Stimulated activated naive CD8-positive, alpha-beta T cell treated with anti-CD3 and anti-CD28 coated beads, Interleukin-15, Interleukin-2, amounts not matched to agents 100 ng/mL and 50 ng/mL, for 24 hours (primary cell): ENCODE measurements around the gene NOL4L.
A peak's percentile ranks its signal among the peaks of the same experiment; 100 is the strongest.

ENCODE experiments used
- H3K27ac Mint-ChIP-seq: one replicate; pipeline ENCODE4 v1.8.0; 2021; ENCODE audit warnings: mild to moderate bottlenecking, mixed read lengths
- H3K27me3 Mint-ChIP-seq: one replicate; pipeline ENCODE4 v1.8.0; 2021; ENCODE audit warnings: mixed read lengths
- H3K36me3 Mint-ChIP-seq: one replicate; pipeline ENCODE4 v1.8.0; 2021; ENCODE audit warnings: low read depth, mixed read lengths
- H3K4me1 Mint-ChIP-seq: one replicate; pipeline ENCODE4 v1.8.0; 2021; ENCODE audit warnings: low read depth, mixed read lengths
- H3K4me3 Mint-ChIP-seq: one replicate; pipeline ENCODE4 v1.8.0; 2021; ENCODE audit warnings: mild to moderate bottlenecking, mixed read lengths
- H3K9me3 Mint-ChIP-seq: one replicate; pipeline ENCODE4 v1.8.0; 2021; ENCODE audit warnings: mixed read lengths

The NOL4L gene

GRCh38 chr20:32541323-32542258, 43.5 kb downstream of the NOL4L start:
- Mint-ChIP-seq H3K4me1 (peaks cover 73% of the 10 kb centered on the region), H3K36me3 (no peaks in the 10 kb centered on the region), H3K27me3 (no peaks in the 10 kb centered on the region), H3K4me3 (no peak overlapping the region), H3K9me3 (no peaks in the 10 kb centered on the region), H3K27ac (peak overlapping the region; percentile 99)

GRCh38 chr20:32539817-32540675, 45.1 kb downstream of the NOL4L start:
- peaks cover 76% of the 10 kb centered on the region for H3K4me1 Mint-ChIP-seq
- H3K27ac Mint-ChIP-seq, result peak overlapping the region; percentile 99
- H3K36me3 Mint-ChIP-seq, result no peaks in the 10 kb centered on the region
- peak overlapping the region; percentile 73 for H3K4me3 Mint-ChIP-seq
- H3K27me3 Mint-ChIP-seq, result no peaks in the 10 kb centered on the region
- no peaks in the 10 kb centered on the region for H3K9me3 Mint-ChIP-seq

GRCh38 chr20:32539026-32539816, 45.9 kb downstream of the NOL4L start:
- Mint-ChIP-seq H3K4me3 (peak overlapping the region; percentile 73), H3K9me3 (no peaks in the 10 kb centered on the region), H3K27me3 (no peaks in the 10 kb centered on the region), H3K4me1 (peaks cover 84% of the 10 kb centered on the region), H3K36me3 (no peaks in the 10 kb centered on the region), H3K27ac (peak overlapping the region; percentile 99)

- Mint-ChIP-seq H3K36me3 (no peaks in the 10 kb centered on the region), H3K27me3 (no peaks in the 10 kb centered on the region), H3K27ac (peak overlapping the region; percentile 99), H3K9me3 (no peaks in the 10 kb centered on the region), H3K4me1 (peaks cover 85% of the 10 kb centered on the region), H3K4me3 (peak overlapping the region; percentile 66)
These were observed 46.6 kb downstream of the NOL4L start for GRCh38 chr20:32538526-32538939.

GRCh38 chr20:32537657-32538525, 47.2 kb downstream of the NOL4L start:
- no peaks in the 10 kb centered on the region for H3K9me3 Mint-ChIP-seq
- H3K27me3 Mint-ChIP-seq, result no peaks in the 10 kb centered on the region
- peaks cover 85% of the 10 kb centered on the region for H3K4me1 Mint-ChIP-seq
- peak overlapping the region; percentile 90 for H3K27ac Mint-ChIP-seq
- H3K4me3 Mint-ChIP-seq, result peak overlapping the region; percentile 84
- no peaks in the 10 kb centered on the region for H3K36me3 Mint-ChIP-seq

GRCh38 chr20:32536851-32537656, 48.1 kb downstream of the NOL4L start:
- peak overlapping the region; percentile 90 for H3K27ac Mint-ChIP-seq
- H3K9me3 Mint-ChIP-seq, result no peaks in the 10 kb centered on the region
- H3K4me1 Mint-ChIP-seq, result peaks cover 85% of the 10 kb centered on the region
- no peaks in the 10 kb centered on the region for H3K36me3 Mint-ChIP-seq
- no peaks in the 10 kb centered on the region for H3K27me3 Mint-ChIP-seq
- peak overlapping the region; percentile 84 for H3K4me3 Mint-ChIP-seq

- Mint-ChIP-seq H3K36me3 (no peaks in the 10 kb centered on the region), H3K9me3 (no peaks in the 10 kb centered on the region), H3K4me1 (peaks cover 86% of the 10 kb centered on the region), H3K4me3 (peak overlapping the region; percentile 73), H3K27me3 (no peaks in the 10 kb centered on the region), H3K27ac (peak overlapping the region; percentile 87)
These were observed 48.9 kb downstream of the NOL4L start for GRCh38 chr20:32535953-32536823.

GRCh38 chr20:32535316-32535952, 49.7 kb downstream of the NOL4L start:
- H3K36me3 Mint-ChIP-seq, result no peaks in the 10 kb centered on the region
- H3K9me3 Mint-ChIP-seq, result no peaks in the 10 kb centered on the region
- H3K27me3 Mint-ChIP-seq, result no peaks in the 10 kb centered on the region
- H3K27ac Mint-ChIP-seq, result peak overlapping the region; percentile 87
- peaks cover 84% of the 10 kb centered on the region for H3K4me1 Mint-ChIP-seq
- peak overlapping the region; percentile 73 for H3K4me3 Mint-ChIP-seq

- Mint-ChIP-seq H3K27me3 (no peaks in the 10 kb centered on the region), H3K27ac (peak overlapping the region; percentile 87), H3K9me3 (no peaks in the 10 kb centered on the region), H3K4me1 (peaks cover 79% of the 10 kb centered on the region), H3K36me3 (no peaks in the 10 kb centered on the region), H3K4me3 (peak overlapping the region; percentile 73)
These were observed 50.4 kb downstream of the NOL4L start for GRCh38 chr20:32534661-32535240.

GRCh38 chr20:32533732-32534131, 51.4 kb downstream of the NOL4L start:
- Mint-ChIP-seq H3K4me3 (no peak overlapping the region), H3K4me1 (peaks cover 79% of the 10 kb centered on the region), H3K27ac (no peak overlapping the region), H3K36me3 (no peaks in the 10 kb centered on the region), H3K27me3 (no peaks in the 10 kb centered on the region), H3K9me3 (no peaks in the 10 kb centered on the region)

GRCh38 chr20:32532246-32532645, 52.9 kb downstream of the NOL4L start:
- Mint-ChIP-seq H3K27me3 (no peaks in the 10 kb centered on the region), H3K9me3 (no peaks in the 10 kb centered on the region), H3K4me3 (no peak overlapping the region), H3K36me3 (no peaks in the 10 kb centered on the region), H3K27ac (no peak overlapping the region), H3K4me1 (peaks cover 82% of the 10 kb centered on the region)
